ENCODE measurements around the gene BABAM1.
"Not testable (repeated sequence)": the region's sequence is repeated elsewhere in the genome, so short reads cannot be mapped to it uniquely, and the experiment has no call there.

BABAM1 gene

GRCh38 chr19:17268754-17269153 is 1.5 kb downstream of the BABAM1 start:
- no peak for DNase-seq (ENCODE audit: low read depth in 2 of 2, low spot score in 1 of 2)

DNA sequence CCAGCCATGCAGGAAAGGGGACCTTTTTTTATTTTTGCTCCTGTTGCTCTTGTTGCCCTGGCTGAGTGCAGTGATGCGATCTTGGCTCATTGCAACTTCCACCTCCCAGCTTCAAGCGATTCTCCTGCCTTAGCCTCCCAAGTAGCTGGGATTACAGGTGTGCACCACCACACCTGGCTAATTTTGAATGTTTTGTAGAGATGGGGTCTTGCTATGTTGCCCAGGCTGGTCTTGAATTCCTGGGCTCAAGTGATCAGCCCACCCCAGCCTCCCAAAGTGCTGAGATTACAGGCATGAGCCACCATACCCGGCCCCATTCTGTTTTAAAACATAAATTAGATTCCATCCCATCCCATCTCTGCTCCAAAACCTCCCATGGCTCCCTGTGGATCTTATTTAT is 7.6 kb downstream of the BABAM1 start:
- DNase-seq (ENCODE audit: low read depth in 2 of 2, low spot score in 1 of 2): not testable (repeated sequence)

- DNase-seq (ENCODE audit: low read depth in 2 of 2, low spot score in 1 of 2): no peak
These were observed 8.4 kb downstream of the BABAM1 start for GRCh38 chr19:17275441-17276175.

GRCh38 chr19:17279436-17279835 is 12.2 kb downstream of the BABAM1 start:
- DNase-seq (ENCODE audit: low read depth in 2 of 2, low spot score in 1 of 2): no peak

- no peak for DNase-seq (ENCODE audit: low read depth in 2 of 2, low spot score in 1 of 2)
These were observed 14.4 kb downstream of the BABAM1 start, which contains the start of gene ANKLE1 for GRCh38 chr19:17281391-17282304. TSS of gene ANKLE1 (plus strand) at chr19:17281901. CDS start at chr19:17281921, 20 bp downstream.

DNA sequence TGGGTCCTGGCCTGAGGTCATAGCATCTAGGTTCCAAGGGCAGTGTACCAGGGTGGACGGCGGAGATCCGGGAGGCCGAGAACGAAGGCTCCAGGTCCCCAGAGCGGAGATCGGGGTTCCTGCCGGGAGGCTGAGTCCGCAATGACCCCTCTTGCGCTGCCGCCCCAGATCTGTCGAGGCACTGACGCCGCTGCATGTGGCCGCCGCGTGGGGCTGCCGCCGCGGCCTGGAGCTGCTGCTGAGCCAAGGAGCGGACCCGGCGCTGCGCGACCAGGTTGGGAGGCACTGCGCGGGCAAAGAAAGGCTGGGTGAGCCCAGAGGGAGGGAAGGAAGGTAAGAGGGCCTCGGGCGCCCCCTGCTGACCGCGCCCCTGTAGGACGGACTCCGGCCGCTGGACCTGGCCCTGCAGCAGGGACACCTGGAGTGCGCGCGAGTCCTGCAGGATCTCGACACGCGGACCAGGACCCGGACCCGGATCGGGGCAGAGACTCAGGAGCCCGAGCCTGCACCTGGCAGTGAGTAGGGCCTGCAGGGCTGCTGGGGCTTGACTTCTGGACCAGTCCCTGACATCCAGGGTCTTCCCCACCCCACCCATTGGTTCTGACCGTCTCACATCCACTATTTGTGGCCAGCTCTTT is 15.4 kb downstream of the BABAM1 start:
- DNase-seq (ENCODE audit: low read depth in 2 of 2, low spot score in 1 of 2): peak; percentile 58 to 60

- DNase-seq (ENCODE audit: low read depth in 2 of 2, low spot score in 1 of 2): no peak
These were observed 16.3 kb downstream of the BABAM1 start for GRCh38 chr19:17283504-17283996.

DNA sequence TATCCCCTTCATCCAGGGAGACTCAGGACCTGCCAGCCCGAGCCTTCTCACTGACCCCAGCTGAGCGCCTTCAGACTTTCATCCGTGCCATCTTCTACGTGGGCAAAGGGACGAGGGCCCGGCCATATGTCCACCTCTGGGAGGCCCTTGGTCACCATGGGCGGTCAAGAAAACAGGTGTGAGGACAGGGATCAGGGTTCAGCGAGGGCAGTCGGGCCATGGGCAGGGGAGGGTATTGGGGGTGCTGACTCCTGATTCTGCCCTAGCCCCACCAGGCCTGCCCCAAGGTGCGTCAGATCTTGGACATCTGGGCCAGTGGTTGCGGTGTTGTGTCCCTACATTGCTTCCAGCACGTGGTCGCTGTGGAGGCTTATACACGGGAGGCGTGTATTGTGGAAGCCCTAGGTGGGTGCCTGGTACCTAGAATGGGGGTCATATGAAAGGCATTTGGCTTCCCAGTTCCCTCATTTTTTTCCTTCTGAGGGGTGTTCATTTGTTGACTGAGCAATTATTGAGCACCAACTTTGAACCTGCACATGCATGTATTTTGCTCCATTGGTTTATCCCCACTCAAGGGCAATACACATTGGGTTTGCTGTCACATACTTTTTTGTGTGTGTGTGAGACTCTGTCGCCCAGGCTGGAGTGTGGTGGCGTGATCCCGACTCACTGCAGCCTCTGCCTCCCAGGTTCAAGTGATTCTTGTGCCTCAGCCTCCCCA is 18.3 kb downstream of the BABAM1 start:
- DNase-seq (ENCODE audit: low read depth in 2 of 2, low spot score in 1 of 2): no peak

GRCh38 chr19:17286263-17286662 is 19.0 kb downstream of the BABAM1 start:
- no peak for DNase-seq (ENCODE audit: low read depth in 2 of 2, low spot score in 1 of 2)

DNA sequence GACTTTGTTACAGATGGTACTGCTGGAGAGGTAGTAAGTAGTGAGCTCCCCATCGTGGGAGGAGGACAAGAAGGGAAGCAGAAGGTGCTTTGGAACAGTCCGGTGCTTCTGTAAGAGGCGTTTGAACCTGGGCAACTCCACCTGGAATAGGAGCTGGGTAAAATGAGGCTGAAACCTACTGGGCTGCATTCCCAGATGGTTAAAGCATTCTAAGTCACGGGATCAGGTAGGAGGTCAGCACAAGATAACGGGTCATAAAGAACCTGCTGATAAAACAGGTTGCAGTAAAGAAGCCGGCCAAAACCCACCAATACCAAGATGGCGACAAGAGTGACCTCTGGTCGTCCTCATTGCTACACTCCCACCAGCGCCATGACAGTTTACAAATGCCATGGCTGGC is 19.5 kb downstream of the BABAM1 start:
- DNase-seq (ENCODE audit: low read depth in 2 of 2, low spot score in 1 of 2): no peak

- no peak for DNase-seq (ENCODE audit: low read depth in 2 of 2, low spot score in 1 of 2)
These were observed 22.2 kb downstream of the BABAM1 start for GRCh38 chr19:17289489-17289888.

- DNase-seq (ENCODE audit: low read depth in 2 of 2, low spot score in 1 of 2): peak in 1 of 2 donors; percentile 41
These were observed 25.2 kb downstream of the BABAM1 start for GRCh38 chr19:17292301-17293074.

GRCh38 chr19:17293605-17294004 is 26.4 kb downstream of the BABAM1 start:
- DNase-seq (ENCODE audit: low read depth in 2 of 2, low spot score in 1 of 2): no peak

DNA sequence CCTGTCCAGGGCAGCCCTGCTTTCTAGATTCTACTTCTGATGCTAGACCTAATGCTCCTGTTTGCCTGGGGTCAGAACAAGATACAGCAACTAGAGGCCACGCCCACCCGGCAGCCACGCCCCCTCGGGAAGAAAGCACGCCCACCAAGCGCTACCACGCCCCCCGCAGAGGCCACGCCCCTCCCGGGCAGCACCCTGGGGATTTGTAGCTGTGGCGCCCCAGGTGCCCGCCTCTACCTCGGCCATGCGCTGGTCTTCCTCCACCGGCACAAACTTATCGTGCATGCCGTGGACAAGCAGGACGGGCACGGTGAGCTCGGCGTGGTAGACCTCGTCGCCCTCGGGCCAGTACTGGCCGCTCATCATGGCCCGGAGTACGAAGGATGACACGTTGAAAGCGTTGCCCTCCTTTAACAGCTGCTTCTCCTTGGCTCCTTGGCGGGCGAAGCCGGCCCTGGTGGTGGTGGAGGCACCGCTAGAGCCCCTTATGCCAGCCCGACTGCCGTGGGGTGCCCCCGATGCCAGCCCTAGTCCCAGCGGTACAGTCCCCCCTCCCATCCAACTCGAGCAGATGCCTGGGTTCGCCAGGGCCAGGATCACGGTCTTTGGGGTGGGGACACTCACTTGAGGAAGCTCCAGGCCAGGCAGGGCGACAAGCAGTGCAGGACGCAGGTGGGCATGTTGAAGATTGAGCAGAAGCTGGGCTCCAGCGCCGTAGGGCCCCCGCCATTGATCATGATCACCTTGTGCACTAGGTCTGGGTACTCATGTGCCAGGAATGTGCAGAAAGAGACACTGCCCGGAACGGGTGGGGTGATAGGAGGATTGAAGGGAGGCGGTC is 27.0 kb downstream of the BABAM1 start:
- DNase-seq (ENCODE audit: low read depth in 2 of 2, low spot score in 1 of 2): no peak

GRCh38 chr19:17295551-17295950 is 28.3 kb downstream of the BABAM1 start:
- not testable (repeated sequence) for DNase-seq (ENCODE audit: low read depth in 2 of 2, low spot score in 1 of 2)

DNA sequence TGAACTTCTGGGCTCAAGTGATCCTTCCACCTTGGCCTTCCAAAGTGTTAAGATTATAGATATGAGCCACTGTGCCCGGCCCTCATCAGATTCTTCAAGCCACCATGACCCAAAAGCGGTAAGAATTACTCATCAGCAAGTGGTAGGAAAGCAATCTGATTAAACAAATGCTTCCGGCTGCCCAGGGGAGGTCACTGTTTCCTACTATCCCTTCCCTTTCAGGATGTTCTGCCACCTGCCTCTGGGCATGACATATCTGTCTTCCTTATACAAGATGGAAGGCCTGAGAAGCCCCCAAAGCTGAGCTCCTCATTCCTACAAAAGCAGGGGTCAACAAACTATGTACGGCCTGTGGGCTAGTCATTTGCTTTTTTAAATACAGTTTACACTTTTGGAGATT is 29.0 kb downstream of the BABAM1 start:
- DNase-seq (ENCODE audit: low read depth in 2 of 2, low spot score in 1 of 2): no peak

DNA sequence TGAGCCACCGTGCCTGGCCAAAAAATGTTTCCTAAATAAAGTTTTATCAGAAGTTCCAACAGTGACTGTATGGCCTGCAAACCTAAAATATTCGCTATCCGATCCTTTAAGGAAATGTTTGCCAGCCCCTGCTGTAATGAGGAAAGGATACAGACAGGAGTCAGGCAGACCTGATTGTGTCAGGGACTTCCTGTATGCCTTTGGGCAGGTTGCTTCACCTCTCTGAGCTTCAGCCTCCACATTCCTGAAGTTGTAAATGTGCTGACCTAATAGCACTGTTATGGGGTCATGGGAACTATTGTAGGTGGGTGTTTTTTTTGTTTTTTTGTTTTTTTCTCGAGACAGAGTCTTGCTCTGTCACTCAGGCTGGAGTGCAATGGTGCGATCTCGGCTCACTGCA is 29.7 kb downstream of the BABAM1 start:
- DNase-seq (ENCODE audit: low read depth in 2 of 2, low spot score in 1 of 2): no peak

DNA sequence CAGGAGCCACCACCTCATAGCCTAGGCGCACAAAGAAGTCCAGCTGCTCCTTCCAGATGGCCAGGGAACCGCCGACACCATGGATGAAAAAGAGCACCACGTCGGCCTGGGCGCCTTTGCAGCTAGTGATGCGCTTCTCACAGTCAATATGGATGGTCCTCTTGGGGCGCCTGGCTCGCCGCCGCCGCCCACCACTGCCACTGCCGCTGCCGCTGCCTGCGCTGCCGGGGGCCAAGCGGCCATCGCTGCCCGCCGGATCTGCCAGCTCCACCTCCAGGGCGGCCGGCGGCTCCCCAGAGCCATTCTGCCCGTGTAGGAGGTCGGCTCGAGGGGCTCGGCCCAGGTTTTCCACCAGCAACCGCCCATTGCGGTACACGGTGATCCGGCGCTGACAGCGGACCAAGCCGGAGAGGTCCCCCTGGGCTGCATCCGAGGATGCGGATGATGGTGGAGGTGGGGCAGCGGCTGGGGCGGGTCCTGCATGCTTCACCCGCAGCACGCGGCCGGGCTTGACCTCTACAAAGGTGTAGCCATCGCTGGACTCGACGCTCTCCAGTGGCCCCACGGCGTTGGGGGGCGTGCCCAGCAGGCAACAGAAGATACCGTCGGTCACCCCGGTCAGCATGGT is 33.9 kb downstream of the BABAM1 start:
- no peak for DNase-seq (ENCODE audit: low read depth in 2 of 2, low spot score in 1 of 2)

Measured in stimulated activated CD8-positive, alpha-beta memory T cell treated with anti-CD3 and anti-CD28 coated beads, Interleukin-4, amount 100 ng/mL, for 4 hours (primary cell).